Liver (tissue), 3 donors: Measurements from ENCODE around the gene FBXW4.

Source experiments
- CTCF ChIP-seq: fragments of 150-350 bp; IDR thresholded peaks from 2 replicates; pipeline ENCODE4 v1.5.1; 2017; ENCODE audit warnings: improper control_type of control experiment, low read depth, low read length; ENCODE audit not compliant: missing input control
- EGR1 ChIP-seq, 2 donors: IDR thresholded peaks; 2 replicates each; pipeline ENCODE4 v1.6.1; 2016 to 2018; ENCODE audit warnings: antibody characterized with exemption in 2 of 2, low read depth in 2 of 2
- HNF4A ChIP-seq, 2 donors: conservative IDR thresholded peaks; 2 replicates each; pipeline ENCODE4 v1.6.1; 2016; ENCODE audit warnings: antibody characterized with exemption in 2 of 2, mild to moderate bottlenecking in 2 of 2
- HNF4G ChIP-seq: IDR thresholded peaks from 2 replicates; pipeline ENCODE4 v1.6.1; 2016; ENCODE audit warnings: antibody characterized with exemption
- JUND ChIP-seq, 2 donors: IDR thresholded peaks; 2 replicates each; pipeline ENCODE4 v1.6.1; 2016; ENCODE audit warnings: antibody characterized with exemption in 2 of 2
- MAX ChIP-seq: IDR thresholded peaks from 2 replicates; pipeline ENCODE4 v1.6.1; 2016; ENCODE audit warnings: antibody characterized with exemption
- RAD21 ChIP-seq, 2 donors: IDR thresholded peaks; 2 replicates each; pipeline ENCODE4 v1.6.1; 2016; ENCODE audit warnings: antibody characterized with exemption in 2 of 2, mild to moderate bottlenecking in 2 of 2
- SP1 ChIP-seq: IDR thresholded peaks from 2 replicates; pipeline ENCODE4 v1.6.1; 2018; ENCODE audit warnings: antibody characterized with exemption, mild to moderate bottlenecking
- TAF1 ChIP-seq: conservative IDR thresholded peaks from 2 replicates; pipeline ENCODE4 v1.6.1; 2016; ENCODE audit warnings: antibody characterized with exemption, mild to moderate bottlenecking
- ZBTB33 ChIP-seq: IDR thresholded peaks from 2 replicates; pipeline ENCODE4 v1.6.1; 2016; ENCODE audit warnings: antibody characterized with exemption
- TF ChIP-seq, protein P1 (sequence below): IDR thresholded peaks from 2 replicates; pipeline ENCODE4 v1.6.1; 2016; ENCODE audit warnings: antibody characterized with exemption, mild to moderate bottlenecking
- donor health status: healthy.
- donor health status: healthy.

- TF ChIP-seq TAF1 (no peak), CTCF (no peak), HNF4G (no peak), JUND (IDR thresholded peaks at IDR 0.05) (no peak), RAD21 (IDR thresholded peaks at IDR 0.05) (no peak), ZBTB33 (no peak), EGR1 (IDR thresholded peaks at IDR 0.05; ENCODE audit: low read depth in 2 of 2) (no peak), MAX (no peak), SP1 (no peak), HNF4A (conservative IDR thresholded peaks at IDR 0.05) (no peak)
- TF ChIP-seq, protein P1, sequence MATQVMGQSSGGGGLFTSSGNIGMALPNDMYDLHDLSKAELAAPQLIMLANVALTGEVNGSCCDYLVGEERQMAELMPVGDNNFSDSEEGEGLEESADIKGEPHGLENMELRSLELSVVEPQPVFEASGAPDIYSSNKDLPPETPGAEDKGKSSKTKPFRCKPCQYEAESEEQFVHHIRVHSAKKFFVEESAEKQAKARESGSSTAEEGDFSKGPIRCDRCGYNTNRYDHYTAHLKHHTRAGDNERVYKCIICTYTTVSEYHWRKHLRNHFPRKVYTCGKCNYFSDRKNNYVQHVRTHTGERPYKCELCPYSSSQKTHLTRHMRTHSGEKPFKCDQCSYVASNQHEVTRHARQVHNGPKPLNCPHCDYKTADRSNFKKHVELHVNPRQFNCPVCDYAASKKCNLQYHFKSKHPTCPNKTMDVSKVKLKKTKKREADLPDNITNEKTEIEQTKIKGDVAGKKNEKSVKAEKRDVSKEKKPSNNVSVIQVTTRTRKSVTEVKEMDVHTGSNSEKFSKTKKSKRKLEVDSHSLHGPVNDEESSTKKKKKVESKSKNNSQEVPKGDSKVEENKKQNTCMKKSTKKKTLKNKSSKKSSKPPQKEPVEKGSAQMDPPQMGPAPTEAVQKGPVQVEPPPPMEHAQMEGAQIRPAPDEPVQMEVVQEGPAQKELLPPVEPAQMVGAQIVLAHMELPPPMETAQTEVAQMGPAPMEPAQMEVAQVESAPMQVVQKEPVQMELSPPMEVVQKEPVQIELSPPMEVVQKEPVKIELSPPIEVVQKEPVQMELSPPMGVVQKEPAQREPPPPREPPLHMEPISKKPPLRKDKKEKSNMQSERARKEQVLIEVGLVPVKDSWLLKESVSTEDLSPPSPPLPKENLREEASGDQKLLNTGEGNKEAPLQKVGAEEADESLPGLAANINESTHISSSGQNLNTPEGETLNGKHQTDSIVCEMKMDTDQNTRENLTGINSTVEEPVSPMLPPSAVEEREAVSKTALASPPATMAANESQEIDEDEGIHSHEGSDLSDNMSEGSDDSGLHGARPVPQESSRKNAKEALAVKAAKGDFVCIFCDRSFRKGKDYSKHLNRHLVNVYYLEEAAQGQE, result no peak
Measured at GRCh38 chr10:101623528-101623927, 71.4 kb downstream of the FBXW4 start.
